Fibroblast of lung (primary cell): ENCODE measurements around the gene ARMH4. TPM values are rescaled to one million over a fixed set of nuclear protein-coding genes. Genes with fewer than 3 reads are reported as not detected.

Source experiments
- DNase-seq, 2 donors: peaks; one replicate each; pipeline versions ENCODE4 v3.0.0 to v3.0.0-alpha.2; 2010; ENCODE audit warnings: low read depth in 2 of 2
- H2AFZ ChIP-seq: 2 replicates; pipeline ENCODE4 v1.5.1; 2012; ENCODE audit warnings: low read length, control low read depth, inconsistent platforms
- H3K27ac ChIP-seq: 2 replicates; pipeline ENCODE4 v1.5.1; 2011; ENCODE audit warnings: low read length, control low read depth; ENCODE audit not compliant: insufficient read depth
- H3K27me3 ChIP-seq: 2 replicates; pipeline ENCODE4 v1.5.1; 2011; ENCODE audit warnings: mild to moderate bottlenecking, low read length; ENCODE audit not compliant: control insufficient read depth, insufficient read depth
- H3K36me3 ChIP-seq: 2 replicates; pipeline ENCODE4 v1.5.1; 2011; ENCODE audit warnings: low read length; ENCODE audit not compliant: control insufficient read depth, insufficient read depth
- H3K4me1 ChIP-seq: 2 replicates; pipeline ENCODE4 v1.5.1; 2011; ENCODE audit warnings: low read length; ENCODE audit not compliant: control insufficient read depth, insufficient read depth; ENCODE audit errors: extremely low read depth
- H3K4me2 ChIP-seq: 2 replicates; pipeline ENCODE4 v1.5.1; 2011; ENCODE audit warnings: low read length, control low read depth; ENCODE audit not compliant: insufficient read depth; ENCODE audit errors: extremely low read depth
- H3K4me3 ChIP-seq, 4 experiments: fragments of 200-600 bp in 1 of 4; sonication (generic) in 1 of 4; replicated peaks in 1 of 4; 2 replicates each; pipeline ENCODE4 v1.5.1; 2011 to 2016; ENCODE audit warnings: low read length in 4 of 4, low read depth in 3 of 4, mild to moderate bottlenecking in 3 of 4, control low read depth in 2 of 4, inconsistent platforms in 1 of 4, mixed read lengths in 1 of 4; ENCODE audit not compliant: insufficient read depth in 1 of 4; ENCODE audit errors: control extremely low read depth in 1 of 4
- H3K79me2 ChIP-seq: 2 replicates; pipeline ENCODE4 v1.5.1; 2012; ENCODE audit warnings: mild to moderate bottlenecking, low read length, inconsistent platforms; ENCODE audit not compliant: control insufficient read depth, insufficient read depth
- H3K9ac ChIP-seq: 2 replicates; pipeline ENCODE4 v1.5.1; 2011; ENCODE audit warnings: mild to moderate bottlenecking, low read length, control low read depth; ENCODE audit not compliant: insufficient read depth
- H3K9me3 ChIP-seq: 2 replicates; pipeline ENCODE4 v1.5.1; 2012; ENCODE audit warnings: low read depth, low read length; ENCODE audit not compliant: control insufficient read depth, insufficient read depth
- H4K20me1 ChIP-seq: 2 replicates; pipeline ENCODE4 v1.5.1; 2011; ENCODE audit warnings: low read length; ENCODE audit not compliant: control insufficient read depth, insufficient read depth; ENCODE audit errors: extremely low read depth
- EZH2 ChIP-seq: IDR thresholded peaks from 2 replicates; pipeline ENCODE4 v1.5.1; 2012; ENCODE audit warnings: low read length, control low read depth, mild to moderate bottlenecking; ENCODE audit errors: missing control alignments
- polyA plus RNA-seq, 2 donors: library from polyadenylated mRNA; depleted of rRNA in 1 of 2; stranded (reverse) in 1 of 2; unstranded in 1 of 2; fragments of >200 nt; gene quantifications; 2 replicates each; pipeline ENCODE4 v1.2.1, GENCODE V29; 2011 to 2012; ENCODE audit warnings: missing spikeins in 1 of 2
- total RNA-seq: library from RNA; depleted of rRNA; stranded (reverse); fragments of >200 nt; gene quantifications from 2 replicates; pipeline ENCODE4 v1.2.1, GENCODE V29; 2014
- TF ChIP-seq, protein P1 (sequence below), 2 donors: IDR thresholded peaks in 1 of 2; conservative IDR thresholded peaks in 1 of 2; 1 replicate in 1 of 2; 2 replicates in 1 of 2; pipeline ENCODE4 v1.5.1; 2011 to 2012; ENCODE audit warnings: low read length in 2 of 2, control low read depth in 1 of 2, inconsistent platforms in 1 of 2, low read depth in 1 of 2, mild to moderate bottlenecking in 1 of 2

The ARMH4 gene
- total and polyA plus RNA-seq, 2 donors (not counting 1 experiment from before 2014, with no cell fraction given) = 6.3 to 6.8 TPM

DNA sequence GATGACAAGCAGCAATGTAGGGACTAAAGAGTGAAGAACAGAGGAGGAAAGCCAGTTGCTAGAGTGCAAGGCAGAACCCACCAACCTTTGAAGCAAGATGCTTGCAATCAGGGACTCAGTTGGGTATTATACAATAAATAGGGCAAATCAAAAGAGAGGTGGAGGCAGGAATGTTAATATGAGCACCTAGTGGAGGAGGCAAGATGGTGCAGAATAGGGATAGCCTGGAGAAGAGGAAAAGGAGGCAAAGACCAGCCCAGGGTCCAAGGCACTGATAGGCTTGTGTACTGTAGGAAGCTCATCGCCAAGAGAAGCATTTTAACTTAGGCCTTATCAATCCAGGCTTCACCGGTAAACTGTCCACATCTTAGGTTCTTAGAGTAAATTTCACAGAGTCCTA is 137.2 kb downstream of the ARMH4 start:
- no peaks in the 10 kb centered on the region for H3K9me3 ChIP-seq
- H4K20me1 ChIP-seq = no peaks in the 10 kb centered on the region
- no peak overlapping the region for H2AFZ ChIP-seq

DNA sequence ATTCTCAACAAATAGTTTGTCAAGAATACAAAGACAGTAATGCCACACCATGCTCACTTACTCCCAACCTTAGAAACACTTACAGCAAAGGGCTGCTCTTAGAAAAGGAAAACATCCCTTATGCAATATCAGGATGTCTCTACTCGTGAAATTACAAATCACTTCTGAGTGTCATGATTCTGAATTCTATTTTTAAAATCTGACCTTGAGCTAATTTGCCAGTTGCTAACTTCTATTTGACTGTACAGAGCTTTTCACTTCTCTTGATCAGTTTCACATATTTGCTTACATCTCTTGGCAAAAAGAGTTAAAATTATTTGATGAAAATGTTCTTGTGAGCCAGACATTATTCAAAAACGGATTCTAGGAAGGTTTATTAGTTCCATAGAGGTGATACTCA is 149.4 kb downstream of the ARMH4 start:
- Histone ChIP-seq H3K79me2 (no peaks in the 10 kb centered on the region), H3K27ac (no peak overlapping the region), H2AFZ (no peak overlapping the region), H3K4me1 (no peaks in the 10 kb centered on the region), H3K4me2 (no peak overlapping the region), H3K4me3 (no peak overlapping the region), H3K9ac (no peak overlapping the region), H3K36me3 (no peaks in the 10 kb centered on the region), H4K20me1 (no peaks in the 10 kb centered on the region), H3K27me3 (no peaks in the 10 kb centered on the region), H3K9me3 (no peaks in the 10 kb centered on the region)
- no peak for DNase-seq
- TF ChIP-seq EZH2 = no peak
- TF ChIP-seq, protein P1, sequence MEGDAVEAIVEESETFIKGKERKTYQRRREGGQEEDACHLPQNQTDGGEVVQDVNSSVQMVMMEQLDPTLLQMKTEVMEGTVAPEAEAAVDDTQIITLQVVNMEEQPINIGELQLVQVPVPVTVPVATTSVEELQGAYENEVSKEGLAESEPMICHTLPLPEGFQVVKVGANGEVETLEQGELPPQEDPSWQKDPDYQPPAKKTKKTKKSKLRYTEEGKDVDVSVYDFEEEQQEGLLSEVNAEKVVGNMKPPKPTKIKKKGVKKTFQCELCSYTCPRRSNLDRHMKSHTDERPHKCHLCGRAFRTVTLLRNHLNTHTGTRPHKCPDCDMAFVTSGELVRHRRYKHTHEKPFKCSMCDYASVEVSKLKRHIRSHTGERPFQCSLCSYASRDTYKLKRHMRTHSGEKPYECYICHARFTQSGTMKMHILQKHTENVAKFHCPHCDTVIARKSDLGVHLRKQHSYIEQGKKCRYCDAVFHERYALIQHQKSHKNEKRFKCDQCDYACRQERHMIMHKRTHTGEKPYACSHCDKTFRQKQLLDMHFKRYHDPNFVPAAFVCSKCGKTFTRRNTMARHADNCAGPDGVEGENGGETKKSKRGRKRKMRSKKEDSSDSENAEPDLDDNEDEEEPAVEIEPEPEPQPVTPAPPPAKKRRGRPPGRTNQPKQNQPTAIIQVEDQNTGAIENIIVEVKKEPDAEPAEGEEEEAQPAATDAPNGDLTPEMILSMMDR (conservative IDR thresholded peaks at IDR 0.05 in 1 of 2, IDR thresholded peaks at IDR 0.05 in 1 of 2; ENCODE audit: low read depth in 1 of 2, low read length in 2 of 2) = no peak

More for the DNA sequence above, 137.2 kb downstream of the ARMH4 start:
- H3K27me3 ChIP-seq = no peaks in the 10 kb centered on the region
- TF ChIP-seq EZH2 = no peak
- TF ChIP-seq, protein P1 (conservative IDR thresholded peaks at IDR 0.05 in 1 of 2, IDR thresholded peaks at IDR 0.05 in 1 of 2; ENCODE audit: low read depth in 1 of 2, low read length in 2 of 2) = no peak
- no peaks in the 10 kb centered on the region for H3K79me2 ChIP-seq
- no peaks in the 10 kb centered on the region for H3K36me3 ChIP-seq
- H3K9ac ChIP-seq = no peak overlapping the region
- no peak overlapping the region for H3K27ac ChIP-seq
- no peak for DNase-seq
- H3K4me3 ChIP-seq = no peak overlapping the region
- H3K4me1 ChIP-seq = no peaks in the 10 kb centered on the region
- H3K4me2 ChIP-seq = no peak overlapping the region

DNA sequence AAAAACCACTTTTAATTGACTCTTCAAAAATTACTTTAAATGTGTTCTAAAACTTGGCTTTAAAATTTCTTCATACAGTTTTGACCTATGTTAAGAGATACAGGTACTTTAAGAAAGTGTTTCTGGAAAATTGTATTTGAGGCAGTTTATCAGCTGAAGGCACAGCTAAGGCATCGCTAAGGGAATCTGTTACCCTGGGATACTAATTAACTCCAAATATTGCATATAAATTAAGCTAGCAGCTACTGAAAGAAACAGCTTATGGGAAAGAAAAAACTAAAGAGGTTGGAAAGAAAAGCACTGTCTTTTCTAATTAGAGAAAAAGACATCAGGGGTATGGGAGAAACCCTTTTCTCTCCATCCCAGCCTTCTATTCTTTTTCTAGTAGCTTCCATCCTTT is 152.0 kb downstream of the ARMH4 start:
- no peak for DNase-seq
- Histone ChIP-seq H3K4me3 (no peak overlapping the region), H3K27me3 (no peaks in the 10 kb centered on the region), H3K9me3 (no peaks in the 10 kb centered on the region), H3K9ac (no peak overlapping the region), H3K4me2 (no peak overlapping the region), H3K27ac (no peak overlapping the region), H2AFZ (no peak overlapping the region), H3K36me3 (no peaks in the 10 kb centered on the region), H4K20me1 (no peaks in the 10 kb centered on the region), H3K79me2 (no peaks in the 10 kb centered on the region), H3K4me1 (no peaks in the 10 kb centered on the region)
- no peak for TF ChIP-seq EZH2
- TF ChIP-seq, protein P1 (conservative IDR thresholded peaks at IDR 0.05 in 1 of 2, IDR thresholded peaks at IDR 0.05 in 1 of 2; ENCODE audit: low read depth in 1 of 2, low read length in 2 of 2) = no peak
